ENCODE results near the gene CPED1.

CPED1 gene

DNA sequence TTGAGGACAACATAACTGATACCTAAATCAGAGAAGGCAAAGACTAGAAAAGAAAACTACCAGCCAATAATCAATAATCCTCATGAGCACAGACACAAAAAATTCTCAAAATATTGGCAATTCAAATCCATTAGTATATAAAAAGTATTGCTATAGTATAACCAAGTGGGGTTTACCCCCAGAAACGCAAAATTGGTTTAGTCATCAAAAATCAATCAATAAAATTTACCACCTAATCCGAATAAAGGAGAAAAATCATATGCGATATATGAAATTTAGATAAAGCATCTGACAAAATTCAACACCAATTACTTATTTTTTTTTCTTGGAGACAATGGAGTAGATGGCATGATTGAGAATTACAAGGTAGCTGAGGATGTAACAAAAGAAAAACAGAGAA is 49.2 kb upstream of the CPED1 start (continued):
- TF ChIP-seq, protein P1, sequence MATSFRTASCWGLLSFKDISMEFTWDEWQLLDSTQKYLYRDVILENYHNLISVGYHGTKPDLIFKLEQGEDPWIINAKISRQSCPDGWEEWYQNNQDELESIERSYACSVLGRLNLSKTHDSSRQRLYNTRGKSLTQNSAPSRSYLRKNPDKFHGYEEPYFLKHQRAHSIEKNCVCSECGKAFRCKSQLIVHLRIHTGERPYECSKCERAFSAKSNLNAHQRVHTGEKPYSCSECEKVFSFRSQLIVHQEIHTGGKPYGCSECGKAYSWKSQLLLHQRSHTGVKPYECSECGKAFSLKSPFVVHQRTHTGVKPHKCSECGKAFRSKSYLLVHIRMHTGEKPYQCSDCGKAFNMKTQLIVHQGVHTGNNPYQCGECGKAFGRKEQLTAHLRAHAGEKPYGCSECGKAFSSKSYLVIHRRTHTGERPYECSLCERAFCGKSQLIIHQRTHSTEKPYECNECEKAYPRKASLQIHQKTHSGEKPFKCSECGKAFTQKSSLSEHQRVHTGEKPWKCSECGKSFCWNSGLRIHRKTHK (tag by site-specific recombination; IDR thresholded peaks at IDR 0.05), result no peak
- TF ChIP-seq, protein P2, sequence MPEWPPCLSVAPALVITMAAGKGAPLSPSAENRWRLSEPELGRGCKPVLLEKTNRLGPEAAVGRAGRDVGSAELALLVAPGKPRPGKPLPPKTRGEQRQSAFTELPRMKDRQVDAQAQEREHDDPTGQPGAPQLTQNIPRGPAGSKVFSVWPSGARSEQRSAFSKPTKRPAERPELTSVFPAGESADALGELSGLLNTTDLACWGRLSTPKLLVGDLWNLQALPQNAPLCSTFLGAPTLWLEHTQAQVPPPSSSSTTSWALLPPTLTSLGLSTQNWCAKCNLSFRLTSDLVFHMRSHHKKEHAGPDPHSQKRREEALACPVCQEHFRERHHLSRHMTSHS (tag by site-specific recombination; IDR thresholded peaks at IDR 0.05), result no peak
- no peak for TF ChIP-seq ZBTB17 (tag by site-specific recombination; IDR thresholded peaks at IDR 0.05)

- TF ChIP-seq, protein P3, sequence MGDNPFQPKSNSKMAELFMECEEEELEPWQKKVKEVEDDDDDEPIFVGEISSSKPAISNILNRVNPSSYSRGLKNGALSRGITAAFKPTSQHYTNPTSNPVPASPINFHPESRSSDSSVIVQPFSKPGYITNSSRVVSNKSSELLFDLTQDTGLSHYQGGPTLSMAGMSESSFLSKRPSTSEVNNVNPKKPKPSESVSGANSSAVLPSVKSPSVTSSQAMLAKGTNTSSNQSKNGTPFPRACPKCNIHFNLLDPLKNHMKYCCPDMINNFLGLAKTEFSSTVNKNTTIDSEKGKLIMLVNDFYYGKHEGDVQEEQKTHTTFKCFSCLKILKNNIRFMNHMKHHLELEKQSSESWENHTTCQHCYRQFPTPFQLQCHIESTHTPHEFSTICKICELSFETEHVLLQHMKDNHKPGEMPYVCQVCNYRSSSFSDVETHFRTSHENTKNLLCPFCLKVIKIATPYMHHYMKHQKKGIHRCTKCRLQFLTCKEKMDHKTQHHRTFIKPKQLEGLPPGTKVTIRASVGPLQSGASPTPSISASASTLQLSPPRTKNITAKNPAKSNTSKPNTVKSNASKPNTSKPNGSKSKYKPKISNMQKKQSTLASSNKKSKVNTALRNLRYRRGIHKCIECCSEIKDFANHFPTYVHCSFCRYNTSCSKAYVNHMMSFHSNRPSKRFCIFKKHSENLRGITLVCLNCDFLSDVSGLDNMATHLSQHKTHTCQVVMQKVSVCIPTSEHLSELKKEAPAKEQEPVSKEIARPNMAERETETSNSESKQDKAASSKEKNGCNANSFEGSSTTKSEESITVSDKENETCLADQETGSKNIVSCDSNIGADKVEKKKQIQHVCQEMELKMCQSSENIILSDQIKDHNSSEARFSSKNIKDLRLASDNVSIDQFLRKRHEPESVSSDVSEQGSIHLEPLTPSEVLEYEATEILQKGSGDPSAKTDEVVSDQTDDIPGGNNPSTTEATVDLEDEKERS (tag by site-specific recombination; IDR thresholded peaks at IDR 0.05), result no peak
- TF ChIP-seq, protein P4, sequence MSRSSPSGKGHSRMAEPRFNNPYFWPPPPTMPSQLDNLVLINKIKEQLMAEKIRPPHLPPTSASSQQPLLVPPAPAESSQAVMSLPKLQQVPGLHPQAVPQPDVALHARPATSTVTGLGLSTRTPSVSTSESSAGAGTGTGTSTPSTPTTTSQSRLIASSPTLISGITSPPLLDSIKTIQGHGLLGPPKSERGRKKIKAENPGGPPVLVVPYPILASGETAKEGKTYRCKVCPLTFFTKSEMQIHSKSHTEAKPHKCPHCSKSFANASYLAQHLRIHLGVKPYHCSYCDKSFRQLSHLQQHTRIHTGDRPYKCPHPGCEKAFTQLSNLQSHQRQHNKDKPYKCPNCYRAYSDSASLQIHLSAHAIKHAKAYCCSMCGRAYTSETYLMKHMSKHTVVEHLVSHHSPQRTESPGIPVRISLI (tag by site-specific recombination; IDR thresholded peaks at IDR 0.05), result 0 out of 2 replicates have a peak, but pooled peaks have one; percentile 61
- TF ChIP-seq GLI4 (tag by site-specific recombination; IDR thresholded peaks at IDR 0.05) (no peak), ZNF654 (tag by site-specific recombination; IDR thresholded peaks at IDR 0.05; ENCODE audit: low read depth) (peak; percentile 58), ZNF335 (tag by site-specific recombination; conservative IDR thresholded peaks at IDR 0.05) (no peak), ZNF664 (tag by site-specific recombination; IDR thresholded peaks at IDR 0.05) (no peak), ZNF354C (tag by site-specific recombination; IDR thresholded peaks at IDR 0.05; ENCODE audit: borderline replicate concordance, low read depth) (no peak), ZBTB11 (tag by site-specific recombination; conservative IDR thresholded peaks at IDR 0.05; ENCODE audit: low read depth) (no peak)
- Histone ChIP-seq H3K27ac (ENCODE audit: extremely low read depth, low read depth, low read length) (no peak overlapping the region), H3K36me3 (ENCODE audit: control insufficient read depth in 2 of 2, insufficient read depth in 1 of 2, low read length in 2 of 2) (no peaks in the 10 kb centered on the region), H3K4me3 (ENCODE audit: low read depth, low read length) (no peak overlapping the region), H3K4me1 (ENCODE audit: control insufficient read depth, insufficient read depth, low read length) (peaks cover 4% of the 10 kb centered on the region; the same call in 1 of the 2 replicates), H3K9me3 (ENCODE audit: control insufficient read depth, insufficient read depth, low read depth, low read length) (no peaks in the 10 kb centered on the region)
- POLR2A ChIA-PET, result no interaction called here
- CTCF ChIA-PET, result interaction anchor here (0.6 to 1.2 kb wide), 5 partner anchors 21 to 1546 kb away, joined by 3 to 4 read pairs (median 3); no protein-coding TSS in a partner anchor
Observed at GRCh38 chr7:120941064-120941463, 47.4 kb upstream of the CPED1 start.

DNA sequence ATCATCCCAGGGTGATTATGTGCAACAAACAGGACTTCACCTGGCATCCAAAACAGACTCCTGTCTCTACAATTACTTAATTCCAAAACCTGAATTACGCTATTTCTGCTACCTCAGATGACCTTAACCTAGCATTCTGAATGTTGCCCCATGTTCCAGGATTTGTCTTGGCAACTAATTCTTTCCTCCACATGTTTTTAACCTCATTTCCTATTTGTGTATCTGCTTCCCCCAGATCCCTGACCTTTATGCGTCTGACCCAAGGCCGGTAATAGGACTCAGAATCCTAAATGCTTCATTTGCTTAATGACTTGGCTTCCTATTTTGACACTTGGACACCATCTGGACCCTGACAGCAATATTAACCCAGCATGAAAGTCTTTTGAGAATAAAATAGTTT is 46.7 kb upstream of the CPED1 start:
- no peaks in the 10 kb centered on the region for H3K36me3 ChIP-seq (ENCODE audit: control insufficient read depth in 2 of 2, insufficient read depth in 1 of 2, low read length in 2 of 2)
- H3K9me3 ChIP-seq (ENCODE audit: control insufficient read depth, insufficient read depth, low read depth, low read length), result no peaks in the 10 kb centered on the region
- no peak overlapping the region for H3K4me3 ChIP-seq (ENCODE audit: low read depth, low read length)
- peaks cover 4% of the 10 kb centered on the region; the same call in 1 of the 2 replicates for H3K4me1 ChIP-seq (ENCODE audit: control insufficient read depth, insufficient read depth, low read length)
- H3K27ac ChIP-seq (ENCODE audit: extremely low read depth, low read depth, low read length), result no peak overlapping the region
- CTCF ChIA-PET, result interaction anchor here (0.6 to 3.2 kb wide), 6 partner anchors 49 to 1545 kb away, joined by 3 to 10 read pairs (median 4); no protein-coding TSS in a partner anchor
- POLR2A ChIA-PET, result no interaction called here
- no peak for TF ChIP-seq HIC1 (tag by site-specific recombination; IDR thresholded peaks at IDR 0.05)
- TF ChIP-seq ZBTB17 (tag by site-specific recombination; IDR thresholded peaks at IDR 0.05), result no peak
- no peak for TF ChIP-seq ZNF621 (tag by site-specific recombination; IDR thresholded peaks at IDR 0.05)
- TF ChIP-seq, protein P5, sequence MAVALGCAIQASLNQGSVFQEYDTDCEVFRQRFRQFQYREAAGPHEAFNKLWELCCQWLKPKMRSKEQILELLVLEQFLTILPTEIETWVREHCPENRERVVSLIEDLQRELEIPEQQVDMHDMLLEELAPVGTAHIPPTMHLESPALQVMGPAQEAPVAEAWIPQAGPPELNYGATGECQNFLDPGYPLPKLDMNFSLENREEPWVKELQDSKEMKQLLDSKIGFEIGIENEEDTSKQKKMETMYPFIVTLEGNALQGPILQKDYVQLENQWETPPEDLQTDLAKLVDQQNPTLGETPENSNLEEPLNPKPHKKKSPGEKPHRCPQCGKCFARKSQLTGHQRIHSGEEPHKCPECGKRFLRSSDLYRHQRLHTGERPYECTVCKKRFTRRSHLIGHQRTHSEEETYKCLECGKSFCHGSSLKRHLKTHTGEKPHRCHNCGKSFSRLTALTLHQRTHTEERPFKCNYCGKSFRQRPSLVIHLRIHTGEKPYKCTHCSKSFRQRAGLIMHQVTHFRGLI (tag by site-specific recombination; IDR thresholded peaks at IDR 0.05), result no peak
- no peak for TF ChIP-seq ZNF624 (tag by site-specific recombination; IDR thresholded peaks at IDR 0.05)
